Chondrocyte (in vitro differentiated cells): ENCODE results near the gene PYCR2. TPM values are rescaled to one million over a fixed set of nuclear protein-coding genes. Genes with fewer than 3 reads are reported as not detected.
"Not testable (repeated sequence)": the region's sequence is repeated elsewhere in the genome, so short reads cannot be mapped to it uniquely, and the experiment has no call there.

Source experiments
- DNase-seq: peaks from one replicate; pipeline ENCODE4 v3.0.0; 2021; ENCODE audit warnings: mixed read lengths, low spot score
- H3K27ac Mint-ChIP-seq: one replicate; pipeline ENCODE4 v1.8.0; 2021; ENCODE audit warnings: mild to moderate bottlenecking, moderate library complexity, mixed read lengths; ENCODE audit not compliant: unreplicated experiment
- H3K27me3 Mint-ChIP-seq: 2 replicates; pipeline ENCODE4 v1.8.0; 2021; ENCODE audit warnings: low read depth, mixed read lengths
- H3K36me3 Mint-ChIP-seq: 2 replicates; pipeline ENCODE4 v1.8.0; 2021; ENCODE audit warnings: low read depth, mixed read lengths
- H3K4me1 Mint-ChIP-seq: 2 replicates; pipeline ENCODE4 v1.8.0; 2021; ENCODE audit warnings: low read depth, mild to moderate bottlenecking, mixed read lengths
- H3K4me3 Mint-ChIP-seq: one replicate; pipeline ENCODE4 v1.8.0; 2021; ENCODE audit warnings: mild to moderate bottlenecking, moderate library complexity, mixed read lengths; ENCODE audit not compliant: unreplicated experiment
- H3K9me3 Mint-ChIP-seq: 2 replicates; pipeline ENCODE4 v1.8.0; 2021; ENCODE audit warnings: low read depth, mixed read lengths
- long read RNA-seq: library from polyadenylated mRNA; stranded (forward); transcript quantifications from one replicate; pipeline ENCODE4 v2.0.0, GENCODE V29; 2021
- total RNA-seq: library from RNA; stranded (reverse); gene quantifications from 3 replicates; pipeline ENCODE4 v1.2.1, GENCODE V29; 2021
- TF ChIP-seq, protein P1 (sequence below): fragments of 200-600 bp; sonication (generic); IDR thresholded peaks from 2 replicates; pipeline ENCODE4 v1.5.0; 2021; ENCODE audit warnings: antibody characterized with exemption, mild to moderate bottlenecking, moderate library complexity

PYCR2 gene
- 43.4 to 52.4 TPM (median 43.5 TPM) in 3 replicates for total RNA-seq
- long read RNA-seq, transcript PYCR2-201 (7 exons, 1,689 nt): major isoform, 74 of 86 reads
- long read RNA-seq, partial matches to known transcripts: 4 of 86 reads
- long read RNA-seq, other reads (novel, unspliced or antisense): 8 of 86 reads

GRCh38 chr1:225923692-225924555 lies at the start of gene PYCR2:
Gene PYCR2 (minus strand): TSS chr1:225924250. CDS start chr1:225924110, 140 bp downstream.
- peak within 1 kb of the TSS; percentile 91 for H3K27ac Mint-ChIP-seq
- peaks cover 2% of the 10 kb centered on the region for H3K36me3 Mint-ChIP-seq
- H3K27me3 Mint-ChIP-seq: no peaks in the 10 kb centered on the region
- peaks cover 38% of the 10 kb centered on the region for H3K4me1 Mint-ChIP-seq
- no peak for DNase-seq
- H3K4me3 Mint-ChIP-seq: peak within 1 kb of the TSS; percentile 91
- TF ChIP-seq, protein P1, sequence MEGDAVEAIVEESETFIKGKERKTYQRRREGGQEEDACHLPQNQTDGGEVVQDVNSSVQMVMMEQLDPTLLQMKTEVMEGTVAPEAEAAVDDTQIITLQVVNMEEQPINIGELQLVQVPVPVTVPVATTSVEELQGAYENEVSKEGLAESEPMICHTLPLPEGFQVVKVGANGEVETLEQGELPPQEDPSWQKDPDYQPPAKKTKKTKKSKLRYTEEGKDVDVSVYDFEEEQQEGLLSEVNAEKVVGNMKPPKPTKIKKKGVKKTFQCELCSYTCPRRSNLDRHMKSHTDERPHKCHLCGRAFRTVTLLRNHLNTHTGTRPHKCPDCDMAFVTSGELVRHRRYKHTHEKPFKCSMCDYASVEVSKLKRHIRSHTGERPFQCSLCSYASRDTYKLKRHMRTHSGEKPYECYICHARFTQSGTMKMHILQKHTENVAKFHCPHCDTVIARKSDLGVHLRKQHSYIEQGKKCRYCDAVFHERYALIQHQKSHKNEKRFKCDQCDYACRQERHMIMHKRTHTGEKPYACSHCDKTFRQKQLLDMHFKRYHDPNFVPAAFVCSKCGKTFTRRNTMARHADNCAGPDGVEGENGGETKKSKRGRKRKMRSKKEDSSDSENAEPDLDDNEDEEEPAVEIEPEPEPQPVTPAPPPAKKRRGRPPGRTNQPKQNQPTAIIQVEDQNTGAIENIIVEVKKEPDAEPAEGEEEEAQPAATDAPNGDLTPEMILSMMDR: peak; percentile 18
- no peaks in the 10 kb centered on the region for H3K9me3 Mint-ChIP-seq

DNA sequence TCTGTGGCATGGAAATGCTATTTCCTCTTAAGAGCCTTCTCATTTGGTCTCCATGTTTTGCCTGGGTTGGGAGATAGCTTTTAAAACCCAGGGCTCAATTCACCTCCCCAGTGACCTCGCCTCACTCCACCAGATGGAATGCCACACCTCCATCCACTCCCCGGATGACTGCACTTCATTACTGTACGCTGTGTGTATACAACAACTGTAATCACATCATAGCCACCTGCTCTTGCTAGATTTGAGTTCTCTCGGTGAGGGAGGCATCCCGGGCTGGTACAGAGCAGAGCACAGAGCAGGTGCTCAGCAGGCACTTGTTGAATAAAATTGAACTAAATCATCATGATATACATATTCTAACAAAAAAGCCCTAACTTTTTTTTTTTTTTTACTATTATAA lies 49.1 kb upstream of the PYCR2 start:
- Mint-ChIP-seq H3K4me3 (no peak overlapping the region), H3K36me3 (peaks cover 3% of the 10 kb centered on the region), H3K4me1 (peaks cover 9% of the 10 kb centered on the region), H3K9me3 (no peaks in the 10 kb centered on the region), H3K27me3 (no peaks in the 10 kb centered on the region), H3K27ac (no peak overlapping the region)
- TF ChIP-seq, protein P1: no peak
- DNase-seq: no peak

DNA sequence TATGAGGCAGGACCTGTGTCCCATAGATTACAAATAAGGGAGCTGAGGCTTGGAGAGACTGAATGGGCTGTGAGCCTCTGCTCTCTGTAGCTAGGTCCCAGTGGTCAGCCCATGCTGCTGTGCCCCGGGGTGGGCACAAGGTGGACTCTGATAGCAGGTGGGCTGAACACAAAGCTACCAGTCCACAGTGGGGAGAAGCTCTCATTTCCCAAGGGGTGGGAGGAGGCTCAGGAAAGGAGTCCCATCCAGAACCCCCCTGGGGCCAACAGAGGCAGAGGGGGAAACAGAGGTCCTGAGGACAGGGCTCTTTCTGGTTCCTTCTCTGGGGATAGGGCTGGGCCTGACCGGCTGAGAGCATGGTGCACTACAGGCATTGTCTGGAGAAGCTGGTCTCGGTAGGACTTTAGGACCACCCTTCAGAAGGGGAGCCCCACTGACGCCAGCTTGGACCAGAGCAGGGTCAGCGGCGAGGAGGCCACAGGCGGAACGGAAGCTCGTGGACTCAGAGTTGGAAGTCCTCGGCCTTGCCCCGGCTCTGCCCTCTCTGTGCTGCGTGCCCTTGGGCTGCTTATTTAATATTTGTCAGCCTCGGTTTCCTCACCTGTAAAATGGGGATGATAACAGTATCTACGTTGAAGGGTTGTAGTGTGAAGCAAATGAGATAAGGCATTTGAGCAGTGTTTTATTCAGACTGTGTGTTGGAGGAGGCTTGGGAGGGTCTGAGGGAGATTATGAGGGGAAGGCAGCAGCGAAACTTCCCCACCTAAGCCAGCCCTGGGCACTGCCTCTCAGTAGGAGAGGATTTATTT lies 48.5 kb upstream of the PYCR2 start:
- H3K27me3 Mint-ChIP-seq: no peaks in the 10 kb centered on the region
- TF ChIP-seq, protein P1: no peak
- H3K27ac Mint-ChIP-seq: no peak overlapping the region
- peaks cover 3% of the 10 kb centered on the region for H3K36me3 Mint-ChIP-seq
- DNase-seq: no peak
- no peaks in the 10 kb centered on the region for H3K9me3 Mint-ChIP-seq
- peaks cover 8% of the 10 kb centered on the region for H3K4me1 Mint-ChIP-seq
- H3K4me3 Mint-ChIP-seq: no peak overlapping the region

DNA sequence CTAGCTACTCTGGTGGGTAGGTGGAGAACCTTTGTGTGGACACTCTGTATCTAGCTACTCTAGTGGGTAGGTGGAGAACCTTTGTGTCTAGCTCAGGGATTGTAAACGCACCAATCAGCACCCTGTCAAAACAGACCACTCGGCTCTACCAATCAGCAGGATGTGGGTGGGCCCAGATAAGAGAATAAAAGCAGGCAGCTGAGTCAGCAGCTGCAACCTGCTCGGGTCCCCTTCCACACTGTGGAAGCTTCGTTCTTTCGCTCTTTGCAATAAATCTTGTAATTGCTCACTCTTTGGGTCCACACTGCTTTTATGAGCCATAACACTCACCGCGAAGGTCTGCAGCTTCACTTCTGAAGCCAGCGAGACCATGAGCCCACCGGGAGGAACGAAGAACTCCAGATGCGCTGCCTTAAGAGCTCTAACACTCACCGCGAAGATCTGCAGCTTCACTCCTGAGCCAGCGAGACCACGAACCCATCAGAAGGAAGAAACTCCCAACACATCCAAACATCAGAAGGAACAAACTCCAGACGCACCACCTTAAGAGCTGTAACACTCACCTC lies 46.6 kb upstream of the PYCR2 start:
- not testable (repeated sequence) for H3K36me3 Mint-ChIP-seq, H3K27me3 Mint-ChIP-seq, H3K4me3 Mint-ChIP-seq, H3K9me3 Mint-ChIP-seq, DNase-seq, H3K27ac Mint-ChIP-seq, H3K4me1 Mint-ChIP-seq

DNA sequence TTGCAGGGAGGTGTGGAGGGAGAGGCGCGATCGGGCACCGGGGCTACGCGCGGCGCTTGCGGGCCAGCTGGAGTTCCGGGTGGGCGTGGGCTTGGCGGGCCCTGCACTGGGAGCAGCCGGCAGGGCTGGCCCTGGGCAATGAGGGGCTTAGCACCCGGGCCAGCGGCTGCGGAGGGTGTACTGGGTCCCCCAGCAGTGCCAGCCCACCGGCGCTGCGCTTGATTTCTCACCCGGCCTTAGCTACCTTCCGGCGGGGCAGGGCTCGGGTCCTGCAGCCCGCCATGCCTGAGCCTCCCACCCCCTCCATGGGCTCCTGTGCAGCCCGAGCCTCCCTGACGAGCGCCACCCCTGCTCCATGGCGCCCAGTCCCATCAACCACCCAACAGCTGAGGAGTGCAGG lies 45.7 kb upstream of the PYCR2 start:
- not testable (repeated sequence) for H3K27ac Mint-ChIP-seq, H3K4me3 Mint-ChIP-seq, H3K4me1 Mint-ChIP-seq, H3K9me3 Mint-ChIP-seq, H3K36me3 Mint-ChIP-seq, DNase-seq, H3K27me3 Mint-ChIP-seq

DNA sequence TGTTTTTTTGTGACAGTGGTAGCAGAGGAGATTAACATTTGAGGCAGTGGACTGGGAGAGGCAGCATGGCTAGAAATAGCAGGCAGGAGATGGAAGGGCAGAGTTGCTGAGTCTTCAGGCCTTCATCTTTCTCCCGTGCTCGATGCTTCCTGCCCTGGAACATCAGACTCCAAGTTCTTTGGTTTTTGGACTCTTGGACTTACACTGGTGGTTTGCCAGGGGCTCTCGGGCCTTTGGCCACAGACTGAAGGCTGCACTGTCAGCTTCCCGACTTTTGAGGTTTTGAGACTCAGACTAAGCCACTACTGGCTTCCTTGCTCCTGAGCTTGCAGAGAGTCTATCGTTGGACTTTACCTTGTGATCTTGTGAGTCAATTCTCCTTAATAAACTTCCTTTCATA lies 41.2 kb upstream of the PYCR2 start:
- no peaks in the 10 kb centered on the region for H3K36me3 Mint-ChIP-seq
- no peak overlapping the region for H3K27ac Mint-ChIP-seq
- H3K27me3 Mint-ChIP-seq: peaks cover 6% of the 10 kb centered on the region
- no peaks in the 10 kb centered on the region for H3K4me1 Mint-ChIP-seq
- DNase-seq: no peak
- H3K4me3 Mint-ChIP-seq: no peak overlapping the region
- no peaks in the 10 kb centered on the region for H3K9me3 Mint-ChIP-seq
- TF ChIP-seq, protein P1: no peak
